IPS-20b (cell line): ENCODE measurements around the gene IL17REL.
"Not testable (repeated sequence)": the region's sequence is repeated elsewhere in the genome, so short reads cannot be mapped to it uniquely, and the experiment has no call there.

Source experiments
- H3K27ac ChIP-seq: one replicate; pipeline ENCODE4 v1.5.1; 2013; ENCODE audit warnings: low read length
- H3K27me3 ChIP-seq: 2 replicates; pipeline ENCODE4 v1.6.1; 2013; ENCODE audit warnings: mild to moderate bottlenecking, low read length, inconsistent platforms; ENCODE audit not compliant: insufficient read depth
- H3K36me3 ChIP-seq: 2 replicates; pipeline ENCODE4 v1.6.1; 2013; ENCODE audit warnings: low read depth, mild to moderate bottlenecking, inconsistent platforms, low read length, moderate library complexity; ENCODE audit not compliant: insufficient read depth
- H3K4me1 ChIP-seq: 2 replicates; pipeline ENCODE4 v1.6.1; 2013; ENCODE audit warnings: mild to moderate bottlenecking, control low read depth, inconsistent platforms, low read length, moderate library complexity; ENCODE audit not compliant: insufficient read depth
- H3K4me3 ChIP-seq: 2 replicates; pipeline ENCODE4 v1.5.1; 2013; ENCODE audit warnings: mild to moderate bottlenecking, low read length, inconsistent platforms
- H3K9ac ChIP-seq: 2 replicates; pipeline ENCODE4 v1.6.1; 2013; ENCODE audit warnings: low read depth, mild to moderate bottlenecking, inconsistent platforms, low read length, moderate library complexity
- H3K9me3 ChIP-seq: 2 replicates; pipeline ENCODE4 v1.6.1; 2013; ENCODE audit warnings: mild to moderate bottlenecking, low read depth, low read length, inconsistent platforms; ENCODE audit not compliant: insufficient read depth

IL17REL gene

GRCh38 chr22:49996119-49996517, 16.4 kb downstream of the IL17REL start:
- H3K27me3 ChIP-seq = peaks cover 21% of the 10 kb centered on the region
- H3K4me1 ChIP-seq = no peaks in the 10 kb centered on the region
- no peak overlapping the region for H3K27ac ChIP-seq
- H3K9ac ChIP-seq = no peak overlapping the region
- H3K9me3 ChIP-seq = 0 out of 2 replicates have a peak, but pooled peaks cover 3% of the 10 kb centered on the region
- no peaks in the 10 kb centered on the region for H3K36me3 ChIP-seq
- H3K4me3 ChIP-seq = no peak overlapping the region

- Histone ChIP-seq H3K9ac (no peak overlapping the region), H3K4me3 (no peak overlapping the region), H3K4me1 (no peaks in the 10 kb centered on the region), H3K9me3 (0 out of 2 replicates have a peak, but pooled peaks cover 7% of the 10 kb centered on the region), H3K27me3 (peaks cover 15% of the 10 kb centered on the region), H3K36me3 (no peaks in the 10 kb centered on the region), H3K27ac (no peak overlapping the region)
Observed at GRCh38 chr22:49995361-49996118, 17.0 kb downstream of the IL17REL start.

GRCh38 chr22:49995041-49995360, 17.6 kb downstream of the IL17REL start:
- no peaks in the 10 kb centered on the region for H3K4me1 ChIP-seq
- H3K27ac ChIP-seq = no peak overlapping the region
- H3K9me3 ChIP-seq = 0 out of 2 replicates have a peak, but pooled peaks cover 7% of the 10 kb centered on the region
- H3K36me3 ChIP-seq = no peaks in the 10 kb centered on the region
- H3K27me3 ChIP-seq = peaks cover 9% of the 10 kb centered on the region
- no peak overlapping the region for H3K9ac ChIP-seq
- H3K4me3 ChIP-seq = no peak overlapping the region

- H3K27me3 ChIP-seq = peaks cover 5% of the 10 kb centered on the region; the same call in 1 of the 2 replicates
- no peak overlapping the region for H3K9ac ChIP-seq
- 0 out of 2 replicates have a peak, but pooled peaks cover 7% of the 10 kb centered on the region for H3K9me3 ChIP-seq
- no peak overlapping the region for H3K27ac ChIP-seq
- H3K4me3 ChIP-seq = no peak overlapping the region
- no peaks in the 10 kb centered on the region for H3K36me3 ChIP-seq
- no peaks in the 10 kb centered on the region for H3K4me1 ChIP-seq
Observed at GRCh38 chr22:49994361-49995040, 18.1 kb downstream of the IL17REL start.

- Histone ChIP-seq H3K4me3 (no peak overlapping the region), H3K27me3 (peaks cover under 1% of the 10 kb centered on the region; the same call in 1 of the 2 replicates), H3K27ac (no peak overlapping the region), H3K4me1 (no peaks in the 10 kb centered on the region), H3K36me3 (no peaks in the 10 kb centered on the region), H3K9me3 (0 out of 2 replicates have a peak, but pooled peaks cover 7% of the 10 kb centered on the region), H3K9ac (no peak overlapping the region)
Observed at GRCh38 chr22:49993649-49994360, 18.8 kb downstream of the IL17REL start.

GRCh38 chr22:49992921-49993648, 19.5 kb downstream of the IL17REL start:
- Histone ChIP-seq H3K27ac (no peak overlapping the region), H3K9ac (no peak overlapping the region), H3K9me3 (peaks cover 7% of the 10 kb centered on the region; the same call in 1 of the 2 replicates), H3K4me1 (no peaks in the 10 kb centered on the region), H3K27me3 (no peaks in the 10 kb centered on the region; the same call in 1 of the 2 replicates), H3K4me3 (no peak overlapping the region), H3K36me3 (no peaks in the 10 kb centered on the region)

GRCh38 chr22:49991907-49992533, 20.5 kb downstream of the IL17REL start:
- no peaks in the 10 kb centered on the region for H3K4me1 ChIP-seq

GRCh38 chr22:49991167-49991566, 21.4 kb downstream of the IL17REL start:
- no peaks in the 10 kb centered on the region for H3K36me3 ChIP-seq
- H3K9me3 ChIP-seq = peaks cover 7% of the 10 kb centered on the region; the same call in 1 of the 2 replicates
- H3K27ac ChIP-seq = no peak overlapping the region
- no peak overlapping the region for H3K9ac ChIP-seq
- peaks cover 4% of the 10 kb centered on the region; the same call in 1 of the 2 replicates for H3K27me3 ChIP-seq
- H3K4me3 ChIP-seq = no peak overlapping the region
- H3K4me1 ChIP-seq = no peaks in the 10 kb centered on the region

More at GRCh38 chr22:49991907-49992533, 20.5 kb downstream of the IL17REL start:
- Histone ChIP-seq H3K4me3 (no peak overlapping the region), H3K27me3 (no peaks in the 10 kb centered on the region; the same call in 1 of the 2 replicates), H3K36me3 (no peaks in the 10 kb centered on the region), H3K27ac (no peak overlapping the region), H3K9me3 (peaks cover 7% of the 10 kb centered on the region; the same call in 1 of the 2 replicates), H3K9ac (no peak overlapping the region)

GRCh38 chr22:49989826-49990225, 22.7 kb downstream of the IL17REL start:
- not testable (repeated sequence) for H3K9ac ChIP-seq, H3K4me1 ChIP-seq, H3K36me3 ChIP-seq, H3K27ac ChIP-seq, H3K9me3 ChIP-seq, H3K4me3 ChIP-seq
- peaks cover 18% of the 10 kb centered on the region for H3K27me3 ChIP-seq

GRCh38 chr22:49986325-49986724, 26.2 kb downstream of the IL17REL start:
- Histone ChIP-seq H3K27me3 (peaks cover 46% of the 10 kb centered on the region), H3K4me1 (no peaks in the 10 kb centered on the region), H3K9ac (no peak overlapping the region), H3K9me3 (peaks cover 6% of the 10 kb centered on the region; the same call in 1 of the 2 replicates), H3K27ac (no peak overlapping the region), H3K4me3 (no peak overlapping the region), H3K36me3 (no peaks in the 10 kb centered on the region)
